Heart left ventricle (tissue), 13 donors: ENCODE measurements around the gene FOXP1.

Experiments
- CTCF ChIP-seq, 12 donors: fragments of 200-600 bp; sonication (generic) in 4 of 12; IDR thresholded peaks; one replicate each; pipeline versions ENCODE4 v1.5.0 to v1.8.0; 2018 to 2022; ENCODE audit warnings: antibody characterized with exemption in 12 of 12, mild to moderate bottlenecking in 5 of 12
- POLR2A ChIP-seq, 2 donors: fragments of 450-650 bp; IDR thresholded peaks; one replicate each; pipeline ENCODE4 v1.6.1; 2017; ENCODE audit warnings: antibody characterized with exemption in 2 of 2, mild to moderate bottlenecking in 2 of 2, moderate library complexity in 2 of 2
- donor health status: ischemic (EF 13 %, LVEDD 7.1; RV severe dilation, severe dysfunction).
- donor health status: DM: no; HTN: yes; CAD: no.
- donor health status: DM: no; HTN: no; CAD: no.
- donor health status: ischemic (EF 25% LVEDD 6.9; RV normal size, moderate dysfunction).
- donor health status: ischemic (EF 25% LVEDD 5.7; RV mildly dilated, moderate dysfunction).
- donor health status: ischemic (EF 35%, LVEDD 5.7; RV mildly dilated, moderate dysfunction).
- donor health status: nonischemic (EF 11% LVEDD 7.7; RV severe dilation, severe dysfunction).
- donor health status: DM: yes; HTN: yes; CAD: no.
- donor health status: PGD.
- donor health status: ischemic (EF 29% LVEDD 5.4; RV normal size, mild dysfunction).
- donor health status: nonischemic (EF 23%, LVEDD 6.1; RV moderate dilation, normal function).

GRCh38 chr3:71395470-71395869 lies 188.1 kb downstream of the FOXP1 start:
- no peak for TF ChIP-seq CTCF (IDR thresholded peaks at IDR 0.05)
- TF ChIP-seq POLR2A (IDR thresholded peaks at IDR 0.05), result no peak
